ENCODE results near the gene SPATA25. TPM values are rescaled to one million over a fixed set of nuclear protein-coding genes. Genes with fewer than 3 reads are reported as not detected.
A peak's percentile ranks its signal among the peaks of the same experiment; 100 is the strongest.

SPATA25 gene
- total RNA-seq, 4 donors from 2014 or later, result 1.8 to 27.0 (median 3.6) TPM

- ATAC-seq (ENCODE audit: low FRiP score) (no peak), DNase-seq (ENCODE audit: low spot score) (no peak)
- no peak for TF ChIP-seq CTCF (IDR thresholded peaks at IDR 0.05)
Observed at GRCh38 chr20:45892049-45892825, 4.8 kb upstream of the SPATA25 start.

- TF ChIP-seq CTCF (IDR thresholded peaks at IDR 0.05), result no peak
- ATAC-seq (ENCODE audit: low FRiP score) (peak; percentile 85), DNase-seq (ENCODE audit: low spot score) (peak; percentile 95)
Observed at GRCh38 chr20:45890985-45891983, 3.9 kb upstream of the SPATA25 start, which contains the start of the genes CTSA and NEURL2. TSS of gene CTSA (plus strand) at chr20:45891335. CDS start at chr20:45891569, 234 bp downstream. TSS of gene NEURL2 (minus strand) at chr20:45891208. CDS start at chr20:45890991, 217 bp downstream.

GRCh38 chr20:45890077-45890984 is 2.9 kb upstream of the SPATA25 start:
- ATAC-seq (ENCODE audit: low FRiP score), result peak; percentile 83

GRCh38 chr20:45888681-45889080 is 1.3 kb upstream of the SPATA25 start:
- no peak for TF ChIP-seq CTCF (IDR thresholded peaks at IDR 0.05)
- no peak for ATAC-seq (ENCODE audit: low FRiP score)

More at GRCh38 chr20:45890077-45890984, 2.9 kb upstream of the SPATA25 start:
- TF ChIP-seq CTCF (IDR thresholded peaks at IDR 0.05), result peak in 1 of 3 donors; percentile 31
- DNase-seq (ENCODE audit: low spot score), result peak; percentile 80

GRCh38 chr20:45886590-45887345 is 654 bp downstream of the SPATA25 start:
- TF ChIP-seq CTCF (IDR thresholded peaks at IDR 0.05), result no peak
- DNase-seq (ENCODE audit: low spot score) (no peak), ATAC-seq (ENCODE audit: low FRiP score) (no peak)

More at GRCh38 chr20:45888681-45889080, 1.3 kb upstream of the SPATA25 start:
- DNase-seq (ENCODE audit: low spot score), result no peak
